ENCODE results near the gene SDC3.

- TF ChIP-seq POLR2A (IDR thresholded peaks at IDR 0.05) (no peak), CTCF (IDR thresholded peaks at IDR 0.05) (no peak), EP300 (IDR thresholded peaks at IDR 0.05) (no peak)
Observed at GRCh38 chr1:30891227-30891552, 17.4 kb downstream of the SDC3 start.
